Ovary (tissue), 9 donors: Measurements from ENCODE around the gene GAS6. TPM values are rescaled to one million over a fixed set of nuclear protein-coding genes. Genes with fewer than 3 reads are reported as not detected.
A peak's percentile ranks its signal among the peaks of the same experiment; 100 is the strongest.

ENCODE experiments used
- DNase-seq, 5 donors: peaks; one replicate each; pipeline ENCODE4 v3.0.0-alpha.2; 2019 to 2020
- H3K27ac ChIP-seq, 2 donors: fragments of 200-600 bp; one replicate each; pipeline versions ENCODE4 v1.5.1 to v1.8.0; 2019 to 2022
- H3K27me3 ChIP-seq: fragments of 200-600 bp; one replicate; pipeline ENCODE4 v1.8.0; 2022
- H3K36me3 ChIP-seq: fragments of 200-600 bp; sonication (generic); one replicate; pipeline ENCODE4 v1.5.1; 2019
- H3K4me1 ChIP-seq: one replicate; pipeline ENCODE4 v1.8.1; 2013; ENCODE audit warnings: mild to moderate bottlenecking, moderate library complexity; ENCODE audit not compliant: insufficient read depth
- H3K4me3 ChIP-seq: fragments of 200-600 bp; sonication (generic); one replicate; pipeline ENCODE4 v1.5.1; 2017
- H3K9me3 ChIP-seq, 2 donors: fragments of 200-600 bp in 1 of 2; sonication (generic) in 1 of 2; one replicate each; pipeline versions ENCODE4 v1.5.1 to v1.8.1; 2013 to 2019; ENCODE audit warnings: mild to moderate bottlenecking in 1 of 2, moderate library complexity in 1 of 2
- CTCF ChIP-seq, 3 donors: fragments of 450-650 bp in 2 of 3; fragments of 200-600 bp in 1 of 3; IDR thresholded peaks; one replicate each; pipeline versions ENCODE4 v1.5.1 to v1.8.0; 2016 to 2022; ENCODE audit warnings: antibody characterized with exemption in 3 of 3, mild to moderate bottlenecking in 1 of 3
- EP300 ChIP-seq: sonication (generic); formaldehyde crosslinking; IDR thresholded peaks from one replicate; pipeline ENCODE4 v1.6.1; 2017; ENCODE audit warnings: antibody characterized with exemption
- POLR2A ChIP-seq: fragments of 450-650 bp; IDR thresholded peaks from one replicate; pipeline ENCODE4 v1.6.1; 2017; ENCODE audit warnings: antibody characterized with exemption, mild to moderate bottlenecking, moderate library complexity
- WGBS, 3 donors: extraction: QIAGEN DNeasy Blood & Tissue Kit in 1 of 3; methylation state at CpG; one replicate each; pipeline versions ENCODE4 v1.1.5 to v1.1.7; 2013 to 2017; 5-methylcytosine and 5-hydroxymethylcytosine counted together
- intact Hi-C, 4 donors: fragments of 100-400 bp; cut with DNase I; formaldehyde crosslinking; loops; one replicate each; pipeline versions ENCODE4 v1.11.0 to v1.15.1; 2022 to 2023
- polyA plus RNA-seq, 2 donors: library from polyadenylated mRNA; stranded (reverse); fragments of 200-250 nt in 1 of 2; fragments of 350-450 nt in 1 of 2; fragmentation: Illumina TruSeq in 1 of 2; extraction: RNeasy Lipid Tissue Mini Kit (QIAGEN cat#74804) in 1 of 2; gene quantifications; one replicate each; pipeline ENCODE4 v1.2.3, GENCODE V29; 2013 to 2014
- total RNA-seq, 7 donors: library from RNA; depleted of rRNA in 2 of 7; stranded (reverse); fragments of >200 nt in 2 of 7; fragmentation: NEBNext Ultra II Directional in 3 of 7; extraction: Animal tissue kit (Norgen Biotek cat#: 25700) in 3 of 7; gene quantifications; one replicate each; pipeline versions ENCODE4 v1.1.0 to v1.2.4, GENCODE V29; 2016 to 2023
- donor health status: DM: no; HTN: no; CAD: no; lungs with moderate emphysema.
- donor health status: DM: no; HTN: no; CAD: no.
- donor health status: Bipolar disorder and iron deficiency.
- donor health status: DM: yes; HTN: yes; CAD: no.
- donor health status: DM: no; HTN: no; CAD: no.
- donor health status: DM: yes; HTN: yes; CAD: no.

GAS6 gene
- total and polyA plus RNA-seq, 9 donors: 44.9 to 336 (median 143) TPM

GRCh38 chr13:113898391-113898790 lies 34.5 kb upstream of the GAS6 start:
- WGBS, 3 donors: 92 to 95% (median 93%) methylated on average over 15 of the region's 15 CpGs
- TF ChIP-seq POLR2A (no peak), CTCF (IDR thresholded peaks at IDR 0.05) (no peak), EP300 (no peak)
- H3K9me3 ChIP-seq: no peaks in the 10 kb centered on the region
- no peak overlapping the region for H3K27ac ChIP-seq
- H3K4me3 ChIP-seq: no peak overlapping the region
- no peaks in the 10 kb centered on the region for H3K4me1 ChIP-seq
- intact Hi-C loops: no loop called here
- no peaks in the 10 kb centered on the region for H3K36me3 ChIP-seq
- DNase-seq: peak in 1 of 5 donors; percentile 24
- no peaks in the 10 kb centered on the region for H3K27me3 ChIP-seq

- TF ChIP-seq POLR2A (no peak), CTCF (IDR thresholded peaks at IDR 0.05) (no peak), EP300 (no peak)
- no peaks in the 10 kb centered on the region for H3K36me3 ChIP-seq
- H3K4me3 ChIP-seq: no peak overlapping the region
- H3K27ac ChIP-seq: no peak overlapping the region
- intact Hi-C loops: no loop called here
- H3K27me3 ChIP-seq: no peaks in the 10 kb centered on the region
- H3K4me1 ChIP-seq: no peaks in the 10 kb centered on the region
- 85 to 92% (median 87%) methylated on average over 4 of the region's 4 CpGs for WGBS, 3 donors
- DNase-seq: no peak
- H3K9me3 ChIP-seq: no peaks in the 10 kb centered on the region
Observed at GRCh38 chr13:113897966-113898365, 34.1 kb upstream of the GAS6 start.

GRCh38 chr13:113897161-113897560 lies 33.3 kb upstream of the GAS6 start:
- intact Hi-C loops: no loop called here
- no peaks in the 10 kb centered on the region for H3K4me1 ChIP-seq
- H3K9me3 ChIP-seq: no peaks in the 10 kb centered on the region
- DNase-seq: peak in 1 of 5 donors; percentile 12
- no peak overlapping the region for H3K4me3 ChIP-seq
- TF ChIP-seq EP300 (no peak), CTCF (IDR thresholded peaks at IDR 0.05) (no peak), POLR2A (no peak)
- H3K27ac ChIP-seq: no peak overlapping the region
- no peaks in the 10 kb centered on the region for H3K36me3 ChIP-seq
- H3K27me3 ChIP-seq: no peaks in the 10 kb centered on the region
- WGBS, 3 donors: 23 to 49% (median 38%) methylated on average over 4 of the region's 4 CpGs

GRCh38 chr13:113895436-113895835 lies 31.6 kb upstream of the GAS6 start:
- WGBS, 3 donors: 82 to 89% (median 88%) methylated on average over 1 of the region's 1 CpG
- no peak for TF ChIP-seq CTCF (IDR thresholded peaks at IDR 0.05)
- no peak for TF ChIP-seq EP300
- TF ChIP-seq POLR2A: no peak
- H3K4me3 ChIP-seq: no peak overlapping the region
- H3K27ac ChIP-seq: no peak overlapping the region
- H3K27me3 ChIP-seq: no peaks in the 10 kb centered on the region
- H3K4me1 ChIP-seq: no peaks in the 10 kb centered on the region
- H3K36me3 ChIP-seq: no peaks in the 10 kb centered on the region
- DNase-seq: no peak
- H3K9me3 ChIP-seq: no peaks in the 10 kb centered on the region
- intact Hi-C loops: no loop called here
